Ascending aorta (tissue), 2 donors: Measurements from ENCODE around the gene CIDEC. TPM values are rescaled to one million over a fixed set of nuclear protein-coding genes. Genes with fewer than 3 reads are reported as not detected.
"Not testable (repeated sequence)": the region's sequence is repeated elsewhere in the genome, so short reads cannot be mapped to it uniquely, and the experiment has no call there.

ENCODE experiments used
- DNase-seq, 2 donors: peaks; one replicate each; pipeline ENCODE4 v3.0.0-alpha.2; 2019; ENCODE audit warnings: low spot score in 2 of 2
- H3K27ac ChIP-seq, 2 donors: fragments of 200-600 bp; sonication (generic); one replicate each; pipeline ENCODE4 v1.5.1; 2016 to 2017; ENCODE audit warnings: mild to moderate bottlenecking in 1 of 2
- H3K27me3 ChIP-seq: fragments of 200-600 bp; sonication (generic); one replicate; pipeline ENCODE4 v1.5.1; 2017
- H3K36me3 ChIP-seq, 2 donors: fragments of 200-600 bp; sonication (generic); one replicate each; pipeline ENCODE4 v1.5.1; 2016
- H3K4me1 ChIP-seq, 2 donors: fragments of 200-600 bp; sonication (generic); one replicate each; pipeline ENCODE4 v1.5.1; 2016 to 2017; ENCODE audit warnings: mild to moderate bottlenecking in 1 of 2
- H3K4me3 ChIP-seq, 2 donors: fragments of 200-600 bp; sonication (generic); one replicate each; pipeline ENCODE4 v1.5.1; 2016 to 2017; ENCODE audit warnings: mild to moderate bottlenecking in 1 of 2
- H3K9me3 ChIP-seq, 2 donors: fragments of 200-600 bp; sonication (generic); one replicate each; pipeline ENCODE4 v1.5.1; 2016
- CTCF ChIP-seq, 3 experiments: fragments of 200-600 bp in 2 of 3; fragments of 450-650 bp in 1 of 3; sonication (generic) in 2 of 3; IDR thresholded peaks; one replicate each; pipeline ENCODE4 v1.5.1; 2016 to 2019; ENCODE audit warnings: antibody characterized with exemption in 3 of 3, mild to moderate bottlenecking in 1 of 3, moderate library complexity in 1 of 3
- intact Hi-C: fragments of 100-400 bp; cut with DNase I; formaldehyde crosslinking; loops from one replicate; pipeline ENCODE4 v1.15.1; 2023
- total RNA-seq: library from RNA; depleted of rRNA; stranded (reverse); fragments of >200 nt; gene quantifications from one replicate; pipeline ENCODE4 v1.1.0, GENCODE V29; 2016

The CIDEC gene
- total RNA-seq, 1 donor from 2014 or later: 29.9 TPM

DNA sequence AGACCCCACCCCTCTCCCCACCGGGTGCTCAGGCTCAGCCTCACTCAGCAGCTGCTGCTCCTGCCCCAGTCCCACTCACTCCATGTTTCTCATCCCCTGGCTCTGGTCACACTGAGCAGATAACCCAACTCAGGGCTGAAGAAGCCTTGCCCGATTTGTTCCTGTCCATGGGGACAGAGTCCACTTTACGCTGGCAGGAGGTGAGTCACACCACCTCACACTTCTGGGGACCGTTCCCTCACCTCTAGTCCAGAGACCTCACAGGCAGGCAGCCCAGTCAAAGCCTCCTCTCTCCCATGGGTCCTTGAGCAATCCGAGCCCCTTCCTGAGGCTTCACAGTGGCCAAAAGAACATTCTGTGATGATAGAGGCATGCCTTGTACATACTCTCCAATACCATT lies 1.4 kb downstream of the CIDEC start:
- Histone ChIP-seq H3K36me3 (no peaks in the 10 kb centered on the region), H3K9me3 (no peaks in the 10 kb centered on the region), H3K27ac (no peak overlapping the region), H3K27me3 (no peaks in the 10 kb centered on the region), H3K4me1 (no peaks in the 10 kb centered on the region), H3K4me3 (no peak overlapping the region)
- no peak for TF ChIP-seq CTCF (IDR thresholded peaks at IDR 0.05)
- DNase-seq: no peak
- intact Hi-C loops: no loop called here

DNA sequence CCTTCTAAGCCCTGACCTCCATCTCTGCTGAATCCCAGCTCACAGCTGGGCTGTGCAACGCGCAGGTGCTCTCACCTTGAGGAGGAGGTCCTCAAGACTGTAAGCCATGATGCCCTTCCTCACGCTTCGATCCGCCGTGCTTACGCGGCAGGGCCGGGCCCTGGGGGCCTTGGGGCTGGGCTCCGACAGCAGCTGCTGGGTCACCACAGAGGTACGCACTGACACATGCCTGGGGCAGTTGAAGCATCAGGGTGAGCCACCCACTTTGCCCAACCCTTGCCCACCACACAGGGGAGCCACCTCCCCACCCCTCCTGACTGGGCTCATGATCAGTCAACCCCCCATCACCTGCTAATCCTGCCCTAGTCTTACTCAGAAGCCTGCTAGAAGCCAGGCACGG lies 3.1 kb downstream of the CIDEC start:
- H3K27me3 ChIP-seq: no peaks in the 10 kb centered on the region
- no peaks in the 10 kb centered on the region for H3K36me3 ChIP-seq
- intact Hi-C loops: no loop called here
- H3K4me3 ChIP-seq: no peak overlapping the region
- H3K9me3 ChIP-seq: no peaks in the 10 kb centered on the region
- H3K27ac ChIP-seq: no peak overlapping the region
- no peak for DNase-seq
- H3K4me1 ChIP-seq: no peaks in the 10 kb centered on the region
- TF ChIP-seq CTCF (IDR thresholded peaks at IDR 0.05): no peak

GRCh38 chr3:9876255-9876654 lies 3.8 kb downstream of the CIDEC start:
- H3K4me3 ChIP-seq, H3K27me3 ChIP-seq, DNase-seq, H3K27ac ChIP-seq, intact Hi-C loops, H3K36me3 ChIP-seq, H3K9me3 ChIP-seq, H3K4me1 ChIP-seq: not testable (repeated sequence)

GRCh38 chr3:9875448-9875847 lies 4.6 kb downstream of the CIDEC start:
- no peaks in the 10 kb centered on the region for H3K27me3 ChIP-seq
- intact Hi-C loops: no loop called here
- no peak overlapping the region for H3K4me3 ChIP-seq
- no peaks in the 10 kb centered on the region for H3K36me3 ChIP-seq
- no peaks in the 10 kb centered on the region for H3K9me3 ChIP-seq
- H3K27ac ChIP-seq: no peak overlapping the region
- DNase-seq: no peak
- no peak for TF ChIP-seq CTCF (IDR thresholded peaks at IDR 0.05)
- H3K4me1 ChIP-seq: no peaks in the 10 kb centered on the region

- H3K4me1 ChIP-seq, intact Hi-C loops, H3K27ac ChIP-seq, H3K9me3 ChIP-seq, H3K27me3 ChIP-seq, H3K4me3 ChIP-seq, H3K36me3 ChIP-seq, DNase-seq: not testable (repeated sequence)
These were observed 8.0 kb downstream of the CIDEC start for GRCh38 chr3:9872067-9872466.

- TF ChIP-seq CTCF (IDR thresholded peaks at IDR 0.05): no peak
- Histone ChIP-seq H3K36me3 (no peaks in the 10 kb centered on the region), H3K4me3 (no peak overlapping the region), H3K9me3 (no peaks in the 10 kb centered on the region), H3K27me3 (no peaks in the 10 kb centered on the region), H3K4me1 (peaks cover 0 to 4% of the 10 kb centered on the region in 2 donors), H3K27ac (no peak overlapping the region)
- no peak for DNase-seq
- intact Hi-C loops: no loop called here
These were observed 9.1 kb downstream of the CIDEC start for GRCh38 chr3:9870978-9871377.

DNA sequence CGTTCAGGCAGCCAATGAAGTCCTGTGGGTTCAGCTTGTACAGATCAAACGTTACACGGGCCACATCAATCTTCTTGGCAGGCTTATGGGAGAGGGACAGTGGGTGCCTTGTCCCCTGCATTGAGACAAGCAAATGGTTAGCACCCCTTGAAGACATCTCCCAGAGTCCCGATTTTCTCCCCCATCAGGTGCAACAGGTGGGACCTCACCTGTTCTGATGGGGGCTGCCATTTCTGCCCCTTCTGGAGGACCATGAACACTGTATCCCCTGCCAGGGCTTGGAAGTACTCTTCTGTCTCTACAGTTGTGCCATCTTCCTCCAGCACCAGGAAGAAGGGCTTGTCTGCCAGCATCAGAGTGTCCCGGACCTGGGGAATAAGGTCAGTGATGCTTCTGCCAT lies 10.1 kb downstream of the CIDEC start:
- Histone ChIP-seq H3K27ac (no peak overlapping the region), H3K4me1 (peaks cover 0 to 13% of the 10 kb centered on the region in 2 donors), H3K9me3 (no peaks in the 10 kb centered on the region), H3K4me3 (no peak overlapping the region), H3K36me3 (no peaks in the 10 kb centered on the region), H3K27me3 (no peaks in the 10 kb centered on the region)
- no peak for DNase-seq
- TF ChIP-seq CTCF (IDR thresholded peaks at IDR 0.05): no peak
- intact Hi-C loops: no loop called here
